Osteocyte (in vitro differentiated cells): ENCODE results near the gene PRC1. TPM values are rescaled to one million over a fixed set of nuclear protein-coding genes. Genes with fewer than 3 reads are reported as not detected.
"Not testable (repeated sequence)": the region's sequence is repeated elsewhere in the genome, so short reads cannot be mapped to it uniquely, and the experiment has no call there.

Experiments used
- DNase-seq: peaks from one replicate; pipeline ENCODE4 v3.0.0; 2021; ENCODE audit warnings: mixed read lengths; ENCODE audit not compliant: unreplicated experiment; ENCODE audit errors: extremely low spot score
- H3K27ac Mint-ChIP-seq: one replicate; pipeline ENCODE4 v1.8.0; 2021; ENCODE audit warnings: mild to moderate bottlenecking, mixed read lengths; ENCODE audit not compliant: unreplicated experiment
- H3K27me3 Mint-ChIP-seq: one replicate; pipeline ENCODE4 v1.8.0; 2021; ENCODE audit warnings: mixed read lengths; ENCODE audit not compliant: unreplicated experiment
- H3K36me3 Mint-ChIP-seq: one replicate; pipeline ENCODE4 v1.8.0; 2021; ENCODE audit warnings: mixed read lengths; ENCODE audit not compliant: unreplicated experiment
- H3K4me1 Mint-ChIP-seq: one replicate; pipeline ENCODE4 v1.8.0; 2021; ENCODE audit warnings: mixed read lengths; ENCODE audit not compliant: unreplicated experiment
- H3K4me3 Mint-ChIP-seq: one replicate; pipeline ENCODE4 v1.8.0; 2021; ENCODE audit warnings: mild to moderate bottlenecking, moderate library complexity, mixed read lengths; ENCODE audit not compliant: unreplicated experiment
- H3K9me3 Mint-ChIP-seq: one replicate; pipeline ENCODE4 v1.8.0; 2021; ENCODE audit warnings: mixed read lengths; ENCODE audit not compliant: unreplicated experiment
- total RNA-seq: library from RNA; stranded (reverse); gene quantifications from 2 replicates; pipeline ENCODE4 v1.2.1, GENCODE V29; 2021
- TF ChIP-seq, protein P1 (sequence below): fragments of 200-600 bp; sonication (generic); IDR thresholded peaks from 2 replicates; pipeline ENCODE4 v1.5.0; 2021; ENCODE audit warnings: antibody characterized with exemption, mild to moderate bottlenecking, moderate library complexity

PRC1 gene
- total RNA-seq, 1 donor from 2014 or later: 33.9 TPM

GRCh38 chr15:90930861-90931574 lies 63.3 kb downstream of the PRC1 start:
- Mint-ChIP-seq H3K4me3 (peak overlapping the region; percentile 84), H3K27ac (no peak overlapping the region), H3K9me3 (no peaks in the 10 kb centered on the region), H3K4me1 (peaks cover 24% of the 10 kb centered on the region), H3K27me3 (no peaks in the 10 kb centered on the region), H3K36me3 (no peaks in the 10 kb centered on the region)
- DNase-seq: no peak
- TF ChIP-seq, protein P1, sequence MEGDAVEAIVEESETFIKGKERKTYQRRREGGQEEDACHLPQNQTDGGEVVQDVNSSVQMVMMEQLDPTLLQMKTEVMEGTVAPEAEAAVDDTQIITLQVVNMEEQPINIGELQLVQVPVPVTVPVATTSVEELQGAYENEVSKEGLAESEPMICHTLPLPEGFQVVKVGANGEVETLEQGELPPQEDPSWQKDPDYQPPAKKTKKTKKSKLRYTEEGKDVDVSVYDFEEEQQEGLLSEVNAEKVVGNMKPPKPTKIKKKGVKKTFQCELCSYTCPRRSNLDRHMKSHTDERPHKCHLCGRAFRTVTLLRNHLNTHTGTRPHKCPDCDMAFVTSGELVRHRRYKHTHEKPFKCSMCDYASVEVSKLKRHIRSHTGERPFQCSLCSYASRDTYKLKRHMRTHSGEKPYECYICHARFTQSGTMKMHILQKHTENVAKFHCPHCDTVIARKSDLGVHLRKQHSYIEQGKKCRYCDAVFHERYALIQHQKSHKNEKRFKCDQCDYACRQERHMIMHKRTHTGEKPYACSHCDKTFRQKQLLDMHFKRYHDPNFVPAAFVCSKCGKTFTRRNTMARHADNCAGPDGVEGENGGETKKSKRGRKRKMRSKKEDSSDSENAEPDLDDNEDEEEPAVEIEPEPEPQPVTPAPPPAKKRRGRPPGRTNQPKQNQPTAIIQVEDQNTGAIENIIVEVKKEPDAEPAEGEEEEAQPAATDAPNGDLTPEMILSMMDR: no peak

GRCh38 chr15:90929246-90930019 lies 64.9 kb downstream of the PRC1 start:
- H3K4me3 Mint-ChIP-seq: no peak overlapping the region
- no peaks in the 10 kb centered on the region for H3K36me3 Mint-ChIP-seq
- TF ChIP-seq, protein P1: no peak
- no peaks in the 10 kb centered on the region for H3K9me3 Mint-ChIP-seq
- no peak overlapping the region for H3K27ac Mint-ChIP-seq
- no peaks in the 10 kb centered on the region for H3K27me3 Mint-ChIP-seq
- no peak for DNase-seq
- H3K4me1 Mint-ChIP-seq: peaks cover 15% of the 10 kb centered on the region

DNA sequence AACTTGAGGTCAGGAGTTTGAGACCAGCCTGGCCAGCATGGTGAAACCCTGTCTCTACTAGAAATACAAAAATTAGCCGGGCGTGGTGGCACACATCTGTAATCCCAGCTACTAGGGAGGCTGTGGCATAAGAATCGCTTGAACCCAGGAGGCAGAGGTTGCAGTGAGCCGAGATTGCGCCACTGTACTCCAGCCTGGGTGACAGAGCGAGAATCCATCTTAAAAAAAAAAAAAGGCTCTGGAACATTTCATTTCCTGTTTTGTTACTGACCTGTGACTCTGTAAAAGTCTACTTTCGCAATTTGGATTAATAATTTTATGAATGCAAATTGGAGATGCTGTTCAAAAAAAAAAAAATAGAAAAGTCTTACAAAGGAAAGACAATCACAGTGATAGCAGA lies 66.2 kb downstream of the PRC1 start:
- not testable (repeated sequence) for H3K36me3 Mint-ChIP-seq

DNA sequence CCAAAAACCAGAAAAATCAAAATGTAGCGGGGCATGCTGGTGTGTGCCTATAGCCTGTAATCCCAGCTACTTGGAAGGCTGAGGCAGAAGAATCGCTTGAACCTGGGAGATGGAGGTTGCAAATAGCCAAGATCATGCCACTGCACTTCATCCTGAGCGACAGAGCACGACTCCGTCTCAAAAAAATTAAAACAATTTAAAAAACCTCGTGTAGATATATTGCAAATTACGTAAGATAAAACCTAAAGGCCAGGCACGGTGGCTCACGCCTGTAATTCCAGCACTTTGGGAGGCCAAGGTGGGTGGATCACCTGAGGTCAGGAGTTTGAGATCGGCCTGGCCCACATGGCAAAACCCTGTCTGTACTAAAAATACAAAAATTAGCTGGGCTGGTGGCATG lies 67.6 kb downstream of the PRC1 start:
- not testable (repeated sequence) for H3K4me3 Mint-ChIP-seq, H3K36me3 Mint-ChIP-seq, H3K9me3 Mint-ChIP-seq, DNase-seq, H3K4me1 Mint-ChIP-seq, H3K27me3 Mint-ChIP-seq, H3K27ac Mint-ChIP-seq

More for the DNA sequence above, 66.2 kb downstream of the PRC1 start:
- H3K4me3 Mint-ChIP-seq, H3K9me3 Mint-ChIP-seq, DNase-seq, H3K27me3 Mint-ChIP-seq, H3K27ac Mint-ChIP-seq: not testable (repeated sequence)
- H3K4me1 Mint-ChIP-seq: peaks cover 11% of the 10 kb centered on the region

DNA sequence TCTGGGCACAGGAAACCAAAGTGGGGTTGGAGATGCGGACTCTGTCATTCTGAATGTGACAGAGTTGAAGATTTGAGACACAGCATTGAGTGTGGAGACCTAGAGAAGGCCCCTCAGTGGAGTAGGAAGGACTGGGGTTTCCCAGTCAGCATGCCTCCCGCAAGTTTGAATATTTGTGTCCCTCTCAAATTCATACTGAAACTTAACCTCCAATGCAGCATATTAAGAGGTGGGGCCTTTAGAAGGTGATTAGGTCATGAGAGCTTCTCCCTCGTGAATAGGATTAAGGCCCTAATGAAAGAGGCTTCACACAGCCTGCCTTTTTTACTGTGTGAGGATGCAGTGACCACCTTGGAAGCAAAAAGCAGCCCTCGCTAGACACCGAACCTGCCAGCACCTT lies 70.0 kb downstream of the PRC1 start:
- TF ChIP-seq, protein P1: no peak
- DNase-seq: no peak
- H3K4me1 Mint-ChIP-seq: no peaks in the 10 kb centered on the region
- H3K27me3 Mint-ChIP-seq: no peaks in the 10 kb centered on the region
- H3K4me3 Mint-ChIP-seq: no peak overlapping the region
- H3K27ac Mint-ChIP-seq: no peak overlapping the region
- H3K9me3 Mint-ChIP-seq: no peaks in the 10 kb centered on the region
- H3K36me3 Mint-ChIP-seq: peaks cover 11% of the 10 kb centered on the region

GRCh38 chr15:90922712-90923322 lies 71.5 kb downstream of the PRC1 start:
- not testable (repeated sequence) for H3K4me3 Mint-ChIP-seq, H3K27me3 Mint-ChIP-seq, H3K4me1 Mint-ChIP-seq, DNase-seq, H3K9me3 Mint-ChIP-seq
- Mint-ChIP-seq H3K36me3 (peaks cover 19% of the 10 kb centered on the region), H3K27ac (peak overlapping the region; percentile 47)
